Stomach smooth muscle (tissue), 2 donors: ENCODE results near the gene NKX6-2.

Experiments used
- H3K27ac ChIP-seq: one replicate; pipeline ENCODE4 v1.7.0; 2013; ENCODE audit warnings: mild to moderate bottlenecking, low read length, inconsistent platforms
- H3K27me3 ChIP-seq, 2 donors: one replicate each; pipeline ENCODE4 v1.7.0; 2013; ENCODE audit warnings: low read length in 2 of 2; ENCODE audit not compliant: insufficient read depth in 2 of 2, control insufficient read depth in 1 of 2
- H3K36me3 ChIP-seq, 2 donors: one replicate each; pipeline ENCODE4 v1.7.0; 2013; ENCODE audit warnings: low read length in 2 of 2; ENCODE audit not compliant: control insufficient read depth in 2 of 2, insufficient read depth in 2 of 2
- H3K4me1 ChIP-seq: one replicate; pipeline ENCODE4 v1.7.0; 2013; ENCODE audit warnings: low read length; ENCODE audit not compliant: control insufficient read depth, insufficient read depth
- H3K4me3 ChIP-seq, 2 donors: one replicate each; pipeline ENCODE4 v1.7.0; 2013; ENCODE audit warnings: low read length in 2 of 2
- H3K9ac ChIP-seq, 2 donors: one replicate each; pipeline ENCODE4 v1.7.0; 2013; ENCODE audit warnings: low read length in 2 of 2, mild to moderate bottlenecking in 1 of 2
- H3K9me3 ChIP-seq, 2 donors: one replicate each; pipeline ENCODE4 v1.7.0; 2013; ENCODE audit warnings: low read length in 2 of 2; ENCODE audit not compliant: control insufficient read depth in 2 of 2
- donor health status: healthy.
- donor health status: Pancreatic carcinoma.

Gene NKX6-2

DNA sequence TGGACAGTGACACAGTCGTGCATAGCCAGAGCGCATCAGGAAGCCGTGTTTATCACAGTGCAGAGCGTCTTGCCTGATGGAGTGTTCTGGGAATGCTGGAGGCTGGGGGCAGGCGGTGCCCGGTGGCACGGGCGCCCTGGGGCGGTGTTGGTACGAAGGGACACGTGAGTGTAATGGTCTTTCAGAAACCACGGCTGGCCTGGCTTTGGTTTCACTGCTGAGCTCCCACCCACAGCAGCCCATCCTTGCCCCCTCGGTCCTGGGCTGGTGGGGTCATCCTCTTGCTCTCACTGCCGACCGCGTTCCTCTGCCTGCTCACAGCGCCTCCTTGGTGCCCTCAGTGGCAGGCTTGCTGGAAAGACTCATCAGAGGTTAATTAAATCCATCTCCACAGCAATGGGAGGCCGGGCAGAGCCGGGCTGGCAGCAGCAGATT, 50.6 kb downstream of the NKX6-2 start:
- H3K36me3 ChIP-seq, result peaks cover 3 to 16% of the 10 kb centered on the region in 2 donors
- H3K9me3 ChIP-seq, result no peaks in the 10 kb centered on the region
- no peak overlapping the region for H3K27ac ChIP-seq
- no peaks in the 10 kb centered on the region for H3K27me3 ChIP-seq
- H3K9ac ChIP-seq, result no peak overlapping the region
- peaks cover 2% of the 10 kb centered on the region for H3K4me1 ChIP-seq
- H3K4me3 ChIP-seq, result no peak overlapping the region

DNA sequence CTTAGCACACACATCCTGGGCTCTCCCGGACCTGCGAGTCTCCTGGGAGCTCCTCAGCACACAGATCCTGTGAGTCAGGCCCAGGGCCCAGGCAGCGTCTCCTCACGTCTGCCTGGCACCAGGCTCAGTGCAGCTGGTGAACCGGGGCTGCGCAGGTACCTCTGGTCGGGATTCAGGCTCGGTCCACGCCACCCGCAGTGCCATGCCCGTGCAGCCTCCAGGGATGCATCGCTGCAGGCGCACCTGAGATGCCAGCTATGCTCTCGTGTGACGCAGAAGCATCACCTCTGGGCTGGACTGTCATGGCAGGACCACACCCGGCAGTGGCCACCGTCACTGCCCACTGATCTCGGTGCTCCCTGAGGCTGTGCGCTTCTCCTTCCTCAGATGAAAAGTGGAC, 52.0 kb downstream of the NKX6-2 start:
- H3K27me3 ChIP-seq, result no peaks in the 10 kb centered on the region
- H3K4me1 ChIP-seq, result peaks cover 2% of the 10 kb centered on the region
- H3K36me3 ChIP-seq, result peaks cover 3 to 19% of the 10 kb centered on the region in 2 donors
- H3K9ac ChIP-seq, result no peak overlapping the region
- no peak overlapping the region for H3K27ac ChIP-seq
- H3K9me3 ChIP-seq, result no peaks in the 10 kb centered on the region
- H3K4me3 ChIP-seq, result no peak overlapping the region
